ENCODE results near the gene FEV.

The FEV gene

DNA sequence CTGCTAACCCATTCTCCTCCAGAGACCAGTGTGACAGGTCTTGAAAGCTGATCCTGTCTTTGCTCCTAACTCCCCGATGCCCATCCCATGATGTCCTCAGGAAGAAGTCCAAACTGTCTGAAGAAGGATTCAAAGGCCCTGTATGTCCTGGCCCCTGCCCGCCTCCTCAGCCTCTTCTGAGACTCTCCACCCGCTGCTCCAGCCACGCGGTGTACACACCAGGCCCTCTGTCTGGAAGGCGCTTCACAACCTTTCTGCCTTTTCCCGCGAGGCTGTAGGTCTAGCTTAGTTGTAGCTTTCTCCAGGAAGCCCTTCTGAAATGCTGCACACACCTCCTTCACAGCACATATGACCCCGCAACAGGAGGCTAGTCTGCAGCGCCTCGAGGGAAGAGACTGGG lies 31.7 kb upstream of the FEV start:
- DNase-seq, result no peak

DNA sequence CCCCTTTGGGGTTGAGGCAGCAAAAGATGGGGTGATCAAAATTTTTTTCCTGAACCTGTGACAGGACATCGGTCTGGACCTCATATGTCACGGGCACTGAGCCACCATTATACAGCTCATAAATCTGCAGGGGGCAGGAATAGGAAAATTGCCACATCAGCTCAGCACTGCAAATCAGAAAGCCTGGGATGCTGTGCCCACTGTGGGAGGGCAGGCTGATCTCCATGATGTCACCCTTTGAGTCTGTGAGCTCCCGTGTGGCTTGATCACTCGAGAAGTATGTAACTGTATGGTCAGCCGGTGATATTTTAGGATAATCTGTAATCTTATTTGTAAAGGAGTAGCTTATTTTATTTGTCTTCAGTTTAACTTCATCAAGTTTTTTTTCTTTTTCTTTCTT lies 25.9 kb upstream of the FEV start:
- DNase-seq, result no peak

DNA sequence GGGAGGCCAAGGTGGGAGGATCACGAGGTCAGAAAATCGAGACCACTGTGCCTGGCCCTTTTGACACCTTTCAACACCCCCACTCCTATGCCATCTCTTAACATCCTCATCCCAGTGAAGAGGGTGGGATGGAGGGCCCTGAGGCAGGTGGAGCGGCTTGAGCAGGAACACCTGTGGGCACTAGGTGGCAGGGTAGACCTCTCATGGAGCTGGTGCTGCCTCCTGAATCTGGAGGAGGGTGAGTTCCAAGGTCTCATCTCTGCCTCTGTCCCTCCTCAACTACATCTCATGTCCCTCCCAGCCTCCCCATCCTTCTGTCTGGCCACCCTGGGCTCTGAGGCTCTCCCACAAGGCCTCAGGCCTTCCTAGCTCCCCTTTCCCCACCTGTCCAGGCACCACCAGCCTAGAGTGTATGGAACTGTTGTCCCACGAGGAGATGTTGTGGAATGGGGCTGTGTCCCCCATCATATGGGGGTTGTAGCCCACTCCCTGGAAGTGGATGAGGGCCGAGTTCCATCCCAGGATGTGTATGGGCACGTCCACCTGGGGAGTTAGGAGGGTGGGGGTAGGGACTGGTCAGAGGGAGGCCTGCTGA lies 25.3 kb upstream of the FEV start:
- DNase-seq, result no peak

DNA sequence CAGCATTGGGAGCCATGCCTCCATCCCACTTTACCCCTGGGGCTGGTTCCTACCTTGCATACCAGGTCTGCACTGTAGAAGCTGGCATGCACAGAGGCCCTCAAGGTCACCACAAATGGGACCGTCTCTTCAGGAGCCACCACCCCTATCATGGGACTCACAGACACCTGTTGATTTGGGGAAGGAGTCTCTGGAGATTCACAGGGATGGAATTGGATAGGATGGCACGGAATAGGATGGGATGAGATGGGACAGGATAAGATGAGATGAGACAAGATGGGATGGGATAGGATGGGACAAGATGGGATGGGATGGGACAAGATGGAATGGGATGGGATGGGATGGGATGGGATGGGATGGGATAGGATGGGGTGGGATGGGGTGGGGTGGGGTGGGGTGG lies 24.3 kb upstream of the FEV start:
- no peak for DNase-seq

DNA sequence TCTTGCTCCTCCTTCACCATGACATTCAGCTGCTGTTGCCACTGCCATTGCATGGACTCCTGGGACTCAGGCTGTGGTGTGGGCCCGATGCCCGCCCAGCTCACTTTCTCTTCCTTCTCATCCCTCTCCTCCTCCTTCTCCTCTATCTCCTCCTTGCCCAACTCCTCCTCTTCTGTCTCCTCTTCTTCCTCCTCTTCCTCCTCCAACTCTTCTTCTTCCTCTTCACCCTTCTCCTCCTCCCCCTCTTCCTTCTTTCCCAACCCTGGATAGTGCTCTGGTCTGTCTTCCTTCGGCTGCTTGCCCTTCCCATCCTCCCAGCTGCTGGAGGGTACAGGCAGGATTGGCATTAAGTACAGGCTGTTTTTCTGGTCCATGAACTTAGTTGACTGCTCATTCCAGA lies 19.0 kb upstream of the FEV start:
- no peak for DNase-seq

DNA sequence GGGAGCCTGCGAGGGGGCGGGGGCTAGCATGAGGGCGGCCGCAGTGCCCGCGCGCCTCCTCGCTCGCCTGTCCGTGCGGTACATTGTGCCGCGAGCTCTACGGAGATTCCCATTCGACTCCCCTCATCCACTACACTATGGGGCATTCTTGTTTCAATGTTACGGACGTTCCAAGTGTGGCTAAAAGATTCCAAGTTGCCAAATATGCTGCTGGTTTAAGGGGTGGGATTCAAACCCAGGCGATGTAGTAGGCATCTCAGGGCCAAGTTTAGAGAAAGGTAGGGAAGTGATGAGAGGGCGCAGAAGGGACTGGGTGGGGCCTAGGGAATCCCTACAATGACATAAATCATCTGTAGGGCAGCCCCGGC lies 18.3 kb upstream of the FEV start:
- DNase-seq, result no peak

DNA sequence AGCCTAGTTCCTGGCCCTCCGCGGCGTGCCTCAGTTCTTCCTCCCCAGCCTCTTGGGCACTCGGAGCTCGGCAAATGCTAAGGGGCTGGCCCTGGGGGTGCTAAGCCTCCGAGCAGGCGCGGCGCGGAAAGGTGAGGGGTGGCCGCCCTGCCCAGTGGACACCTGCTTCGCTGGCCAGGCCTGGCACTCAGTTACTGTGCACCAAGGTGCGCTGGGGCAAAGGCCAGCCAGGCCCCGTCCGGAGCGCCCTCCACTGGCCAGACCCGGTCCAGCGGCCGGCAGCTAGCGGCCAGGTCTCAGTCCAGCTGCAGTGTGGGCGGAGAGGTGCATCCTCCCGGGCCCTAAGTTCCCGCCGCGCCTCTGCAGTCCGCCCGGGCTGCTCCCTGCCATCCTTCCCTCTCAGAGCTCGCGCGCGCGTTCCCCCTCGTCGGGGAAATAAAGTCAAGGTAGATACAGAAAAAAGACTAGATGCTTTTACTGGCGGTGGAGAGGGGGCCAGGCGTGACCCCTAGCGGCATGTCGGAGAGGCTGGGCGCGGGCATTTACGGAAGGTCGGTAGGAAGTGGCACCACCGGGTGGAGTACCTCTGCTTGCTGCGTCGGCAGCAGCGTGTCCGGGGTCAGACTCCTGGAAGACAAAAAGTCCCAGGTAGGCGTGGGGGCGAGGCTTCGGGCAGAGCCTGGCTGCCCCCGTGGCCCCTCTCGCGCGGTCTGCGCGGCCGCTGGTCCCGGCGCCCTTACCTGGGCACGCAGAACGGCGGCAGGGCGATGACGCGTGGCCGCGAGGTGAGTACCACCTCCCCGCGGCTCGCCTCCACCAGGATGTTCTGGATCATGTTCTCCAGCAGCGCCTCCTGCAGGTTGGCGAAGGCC lies 17.6 kb upstream of the FEV start:
- DNase-seq, result peak; percentile 87

DNA sequence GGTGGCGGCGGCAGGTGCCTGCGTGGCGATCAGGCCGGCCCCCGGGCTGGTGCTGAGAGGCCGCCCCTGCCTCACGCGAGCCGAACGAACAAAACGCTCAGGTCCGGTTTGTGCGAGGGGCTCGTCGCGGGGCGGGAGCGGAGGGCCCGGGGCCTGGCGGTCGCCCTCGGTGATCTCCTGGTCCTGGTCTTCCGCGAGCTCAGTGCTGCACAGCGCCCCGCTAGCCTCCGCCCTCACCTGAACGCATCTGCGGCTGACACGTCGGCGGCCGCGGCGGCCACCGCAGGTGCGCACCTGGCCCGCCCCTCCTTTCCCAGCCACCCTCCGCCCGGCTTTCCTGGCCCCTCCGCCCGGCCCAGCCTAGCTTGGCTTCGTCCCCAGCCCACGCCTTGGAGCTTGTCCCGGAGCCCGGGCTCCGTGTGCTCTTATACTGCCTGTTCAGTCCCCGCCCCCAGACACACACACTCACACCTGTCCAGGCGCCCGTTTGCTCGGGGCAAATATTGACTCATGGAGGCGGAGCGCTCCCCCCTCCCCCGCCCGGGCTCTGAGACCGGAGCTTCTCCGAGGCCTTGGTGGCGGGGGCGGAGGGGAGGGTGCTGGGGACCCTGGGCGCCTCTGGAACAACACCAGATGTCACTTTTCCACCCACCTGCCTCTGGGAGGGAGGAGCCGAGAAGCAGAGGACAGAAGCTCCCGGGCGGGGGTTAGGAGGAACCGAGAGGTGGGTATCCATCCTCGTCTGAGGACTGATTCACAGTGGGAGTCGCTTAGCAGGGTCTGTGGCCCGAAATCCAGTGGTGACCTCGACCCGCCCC lies 16.8 kb upstream of the FEV start:
- DNase-seq, result peak; percentile 98

DNA sequence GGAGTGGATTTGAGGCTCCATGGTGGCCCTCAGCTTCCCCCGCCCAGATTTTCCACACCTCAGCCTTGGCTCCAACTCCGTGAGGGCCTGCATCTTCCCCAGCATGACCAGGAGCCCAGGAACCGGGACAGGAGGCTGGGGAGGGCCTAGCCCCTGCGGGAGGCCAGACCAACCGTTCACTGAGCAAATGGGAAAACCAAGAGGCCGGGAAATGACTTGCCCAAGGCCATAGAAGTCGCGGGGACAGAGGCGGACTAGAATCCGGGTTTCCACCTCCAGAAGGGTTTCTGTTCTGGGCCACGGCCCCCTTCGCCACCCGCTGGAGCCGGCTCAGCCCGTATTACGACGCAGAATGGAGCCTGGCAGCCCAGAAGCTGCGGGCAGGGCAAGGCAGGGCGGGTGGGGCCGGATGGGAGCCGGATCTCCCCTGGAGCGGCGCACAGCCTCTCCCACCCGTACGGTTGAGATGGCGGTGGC lies 16.2 kb upstream of the FEV start:
- no peak for DNase-seq

DNA sequence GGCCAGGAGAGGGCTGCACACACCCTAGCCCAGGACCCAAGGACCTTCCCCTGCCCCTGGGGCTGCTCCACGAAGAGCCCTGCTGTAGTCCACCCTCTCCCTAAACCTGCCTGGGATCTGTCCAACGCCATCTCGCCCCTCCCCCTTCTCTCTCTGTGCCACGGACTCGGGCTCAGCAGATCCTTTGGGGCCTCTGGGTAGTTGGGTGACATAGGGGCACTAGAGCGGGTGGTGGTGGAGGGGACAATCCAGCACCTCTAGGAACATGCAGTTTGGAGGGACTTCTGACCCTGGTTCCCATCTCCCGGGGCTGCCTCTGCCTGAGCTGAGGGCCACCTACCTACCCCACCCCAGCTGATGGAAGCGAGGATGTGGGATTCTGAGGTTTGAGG lies 15.6 kb upstream of the FEV start:
- DNase-seq, result peak; percentile 20

DNA sequence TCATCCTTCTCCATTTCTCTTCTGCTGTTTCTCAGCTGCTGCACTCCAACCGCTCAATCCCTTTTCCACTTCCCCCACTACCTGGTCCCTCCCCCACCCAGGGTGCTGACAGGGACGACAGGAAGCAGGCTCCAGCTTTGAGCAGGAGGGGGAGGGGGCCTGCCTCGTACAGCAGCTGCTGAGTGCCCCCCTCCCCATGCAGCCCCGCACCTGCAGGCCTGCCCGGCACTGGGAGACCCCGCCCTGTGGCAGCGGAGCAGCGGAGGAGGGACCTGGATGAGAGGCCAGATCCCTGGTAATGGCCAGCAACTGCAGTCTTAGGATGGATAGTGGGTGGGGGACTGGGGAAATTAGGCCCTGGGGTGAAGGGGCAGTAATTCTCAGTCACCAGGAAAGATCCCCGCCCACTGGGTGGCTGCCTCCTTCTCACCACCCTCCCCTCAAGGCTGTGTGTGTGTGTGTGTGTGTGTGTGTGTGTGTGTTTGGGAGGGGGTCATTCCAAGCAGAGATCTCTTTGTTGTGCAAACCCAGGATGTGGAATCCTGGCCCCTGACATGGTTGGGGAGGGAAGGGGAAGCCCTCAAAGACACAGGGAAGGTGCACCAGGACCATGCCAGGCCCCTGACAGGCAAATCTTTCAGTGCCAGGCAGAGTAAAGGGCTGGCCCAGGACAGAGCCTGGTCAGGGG lies 15.0 kb upstream of the FEV start:
- peak; percentile 86 for DNase-seq

DNA sequence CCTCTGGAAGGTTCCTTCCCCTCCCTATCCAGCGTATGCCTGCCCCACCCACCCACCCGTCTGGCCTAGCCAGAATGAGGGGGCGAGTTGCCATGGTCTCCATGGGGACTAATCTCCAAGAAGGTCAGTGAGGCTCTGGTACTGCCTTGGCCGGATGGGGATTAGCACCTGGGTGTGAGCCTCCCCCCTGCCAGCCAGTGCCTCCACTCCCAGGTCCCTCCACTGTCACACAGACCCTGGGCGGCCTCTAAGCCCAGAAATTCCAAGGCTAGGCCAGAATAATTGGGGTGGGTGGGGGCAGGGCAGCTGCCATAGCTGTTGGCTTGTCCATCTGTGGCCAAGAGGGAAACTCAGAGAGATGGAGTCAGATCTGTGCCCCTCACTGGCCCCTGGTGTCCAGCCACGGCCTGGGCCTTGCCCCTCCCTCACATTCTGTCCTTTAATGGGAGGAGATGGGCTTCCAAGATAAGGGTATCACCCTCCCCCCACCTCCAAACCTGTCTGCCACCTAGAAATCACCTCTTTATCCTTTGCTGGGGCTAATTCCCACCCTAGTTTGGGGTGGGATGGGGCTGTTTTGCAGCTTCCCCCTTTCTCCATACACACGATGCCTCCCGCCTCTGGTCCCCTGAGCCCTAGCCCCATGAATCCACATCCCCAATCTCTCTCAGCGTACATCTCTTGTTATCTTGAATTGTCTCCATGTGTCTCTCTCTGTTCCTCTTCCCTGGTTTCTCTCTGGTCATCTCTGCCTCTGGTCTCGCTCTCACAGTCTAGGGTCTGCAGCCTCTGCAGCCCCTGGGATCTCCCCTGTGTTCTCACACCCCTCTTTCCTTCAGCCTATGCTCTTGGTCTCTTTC lies 14.3 kb upstream of the FEV start:
- no peak for DNase-seq

DNA sequence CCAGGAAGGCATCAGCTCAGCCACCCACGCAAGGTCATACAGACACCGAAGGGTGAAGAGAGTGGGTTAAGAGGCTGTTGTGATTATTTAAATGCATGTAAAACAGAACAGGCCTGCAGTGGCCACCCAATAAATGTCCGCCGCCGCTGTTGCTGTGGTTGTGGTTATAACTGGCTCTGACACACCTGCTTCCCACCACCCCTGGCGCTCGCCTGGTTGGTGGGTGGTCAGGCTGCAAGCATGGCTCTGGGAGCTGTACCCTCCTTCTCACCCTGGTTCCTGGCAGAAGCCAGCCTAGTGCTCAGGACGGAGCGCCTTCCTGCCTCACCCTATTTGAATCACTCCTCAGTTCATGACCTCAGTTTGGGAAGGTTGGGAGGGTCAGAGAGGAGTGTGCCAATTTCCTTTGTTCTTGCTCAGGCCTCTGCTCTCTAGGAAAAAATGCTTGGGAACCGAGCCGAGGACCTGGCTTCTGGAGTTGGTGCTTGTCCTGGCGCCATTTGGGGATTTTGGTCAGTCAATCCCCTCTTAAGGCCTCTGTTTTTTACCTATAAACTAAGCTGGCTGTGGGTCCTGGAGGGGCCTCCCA lies 13.5 kb upstream of the FEV start:
- DNase-seq, result peak; percentile 36

DNA sequence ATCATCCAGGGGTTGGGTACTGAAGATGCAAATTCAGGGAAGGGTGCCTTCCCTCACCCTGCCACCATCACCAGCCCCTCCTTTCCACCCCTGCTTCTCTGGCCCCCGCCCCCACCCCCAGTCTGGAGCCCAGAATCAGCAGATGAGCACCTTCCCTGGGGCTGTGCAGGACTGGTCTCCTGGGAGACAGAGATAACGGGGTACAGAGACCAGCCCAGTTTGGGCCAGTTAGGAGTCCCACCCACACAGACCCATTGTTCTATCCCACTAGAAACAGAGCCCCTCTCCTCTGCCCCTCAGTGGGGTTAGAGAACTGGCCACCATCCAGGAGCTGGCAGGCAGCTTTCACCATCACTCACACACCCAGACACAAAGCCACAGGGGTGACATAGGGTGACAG lies 12.7 kb upstream of the FEV start:
- DNase-seq, result peak; percentile 54

DNA sequence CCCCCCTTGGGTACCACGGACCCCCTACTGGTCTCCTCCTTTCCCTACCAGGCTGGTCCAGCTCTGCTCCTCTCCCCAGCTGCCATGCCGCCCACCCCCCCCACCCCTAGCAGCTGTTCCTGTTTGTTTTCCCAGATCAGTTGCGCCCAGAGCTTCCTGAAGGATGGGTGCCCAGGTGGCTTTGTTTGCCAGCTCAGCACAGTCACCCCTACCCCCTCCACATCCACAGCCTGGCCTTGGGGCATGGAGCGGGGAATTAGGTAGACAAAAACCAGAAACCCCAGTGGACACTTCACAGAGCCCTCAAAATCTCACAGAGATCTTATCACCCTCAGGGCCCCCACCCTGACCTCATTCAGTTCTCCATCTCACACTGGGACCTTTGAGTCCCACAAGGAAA lies 12.0 kb upstream of the FEV start:
- DNase-seq, result peak; percentile 81

DNA sequence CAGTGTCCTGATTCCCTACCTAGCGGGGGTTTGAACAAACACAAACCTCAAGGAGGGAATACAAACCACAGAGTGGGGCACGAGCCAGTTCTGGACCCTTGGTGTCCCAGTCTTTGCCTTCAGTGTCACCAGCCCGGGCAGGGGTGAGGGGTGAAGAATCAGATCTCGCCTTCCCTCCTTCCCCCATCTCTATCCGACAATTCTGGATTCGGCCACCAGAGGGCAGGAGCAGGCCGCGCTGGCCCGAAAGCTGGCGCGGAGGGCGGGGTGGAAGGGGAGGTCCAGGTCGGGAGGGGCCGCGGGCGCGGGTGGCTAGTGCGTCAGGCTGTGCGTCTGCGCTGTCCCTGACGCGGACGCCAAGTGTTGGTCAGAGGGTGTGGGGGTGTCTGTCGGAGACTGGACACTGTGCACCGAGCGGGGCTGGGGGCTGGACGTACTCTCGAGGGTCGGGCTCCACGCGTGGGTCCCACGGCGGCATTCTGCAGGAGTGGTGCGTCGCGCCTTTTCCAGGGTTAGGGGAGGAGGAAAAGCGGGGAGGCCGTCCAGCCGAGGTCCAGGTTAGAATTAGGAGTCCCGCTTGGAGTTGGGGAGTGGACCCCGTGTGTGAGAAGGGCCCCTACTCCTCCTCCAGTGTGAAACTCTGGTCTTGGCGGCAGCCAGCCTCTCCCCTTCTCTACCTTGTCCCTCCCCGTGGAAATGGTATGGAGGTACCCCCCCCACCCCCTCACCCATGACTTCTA lies 11.2 kb upstream of the FEV start:
- DNase-seq, result peak; percentile 92

DNA sequence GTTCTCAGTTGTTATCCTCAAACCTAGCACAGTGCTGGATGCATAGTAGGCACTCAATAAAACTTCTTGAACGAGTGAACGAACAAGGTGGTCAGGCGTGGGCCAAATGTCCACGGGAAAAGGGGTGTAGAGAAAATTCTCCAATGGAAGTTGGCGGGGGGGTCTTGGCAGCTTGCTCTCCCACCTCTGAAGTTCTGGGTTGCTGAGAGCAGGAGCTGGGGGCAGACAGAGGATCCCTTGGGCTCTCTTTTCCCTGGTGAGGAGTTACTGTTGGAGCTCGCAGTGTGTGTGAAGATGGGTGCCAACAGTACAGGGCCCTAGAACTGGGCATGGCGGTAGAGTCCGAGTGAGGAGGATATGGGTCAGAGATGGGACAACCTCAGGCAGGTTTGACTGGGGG lies 10.6 kb upstream of the FEV start:
- DNase-seq, result no peak

DNA sequence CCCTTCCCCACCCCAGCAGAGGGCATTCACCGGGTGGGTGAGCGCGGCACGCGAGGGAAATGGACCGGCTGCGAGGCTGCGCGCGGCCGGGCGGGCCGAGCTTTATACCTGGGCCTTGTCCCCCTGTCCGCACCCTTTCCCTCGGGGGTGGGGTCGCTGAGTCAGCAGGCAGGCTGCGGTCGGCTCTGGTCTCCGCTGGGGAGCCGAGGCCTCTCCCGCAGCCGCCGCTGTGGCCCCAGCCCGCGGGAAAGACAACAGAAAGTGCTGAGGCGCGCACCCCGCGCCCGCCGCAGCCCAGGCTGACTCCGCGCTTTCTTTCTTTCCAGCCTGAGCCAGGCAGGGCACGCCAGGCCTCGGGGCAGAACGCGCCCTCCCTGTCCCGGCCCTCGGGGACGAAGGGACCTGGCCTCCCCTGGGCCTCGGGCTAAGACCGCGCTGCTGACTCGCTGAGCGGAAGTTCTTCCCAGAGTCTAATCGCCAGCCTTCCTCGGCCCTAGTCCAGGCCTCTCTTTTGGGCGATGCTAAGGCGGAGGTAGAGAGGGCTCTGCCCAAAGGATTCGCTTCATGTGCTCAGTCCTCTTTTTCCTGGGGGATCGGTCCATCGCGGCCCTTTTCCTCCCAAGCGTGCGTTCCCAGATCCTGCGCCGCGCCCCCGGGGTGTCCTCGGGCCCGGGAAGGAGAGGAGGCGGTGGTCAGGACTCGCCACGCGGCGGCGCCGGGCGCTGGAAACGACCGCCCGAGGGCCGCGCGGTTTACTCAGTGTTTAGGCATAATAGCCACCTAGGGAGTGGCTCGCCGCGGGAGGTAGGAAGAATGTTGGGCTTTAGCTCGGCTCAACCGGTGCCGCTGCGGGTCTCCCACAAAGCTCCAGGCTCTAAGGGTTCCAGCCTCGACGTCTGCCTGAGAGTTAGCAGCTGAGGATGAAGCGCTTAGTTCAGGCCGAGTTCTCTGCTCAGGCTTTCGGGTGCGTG lies 8.6 kb upstream of the FEV start, which contains the start of gene CRYBA2:
CRYBA2 (minus strand) TSS at position 78 of the 971 bp plus-strand sequence. CDS start 246 bp downstream, outside the sequence.
- peak; percentile 27 for DNase-seq

DNA sequence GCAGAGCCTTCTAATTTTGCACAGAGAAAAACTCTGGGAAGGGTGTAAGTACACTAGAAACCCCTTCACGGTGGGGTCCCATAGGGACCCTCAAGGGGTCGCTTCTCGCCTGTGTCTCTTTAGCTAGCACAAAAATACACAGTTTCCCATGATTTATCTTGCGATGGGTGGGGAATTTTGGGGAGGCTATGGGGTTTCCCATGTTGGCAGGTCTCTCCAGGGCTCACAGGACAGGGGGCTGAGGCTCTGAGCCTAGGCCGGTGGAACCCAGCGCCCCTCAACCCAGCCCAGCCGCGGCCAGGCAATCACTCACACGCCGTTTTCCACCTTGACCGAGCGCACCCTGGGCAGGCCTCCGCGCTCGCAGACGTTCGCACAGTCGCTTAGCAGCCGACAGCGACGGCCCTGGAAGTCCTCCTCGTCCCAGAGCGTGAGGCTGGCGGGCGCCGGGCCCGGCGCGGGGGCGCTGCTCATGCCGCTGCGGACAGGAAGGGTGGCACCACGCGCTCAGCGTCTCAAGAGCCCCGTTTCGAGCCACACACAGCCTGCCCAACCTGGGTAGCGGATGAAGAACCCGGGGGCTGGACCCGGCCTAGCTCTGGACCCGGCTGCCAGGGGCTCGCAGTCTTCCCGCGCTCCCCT lies 7.8 kb upstream of the FEV start:
- no peak for DNase-seq

Data from NCI-H774 (cell line).